HepG2 (cell line): ENCODE measurements around the gene VCL. TPM values are rescaled to one million over a fixed set of nuclear protein-coding genes. Genes with fewer than 3 reads are reported as not detected.

Source experiments
- ATM ChIP-seq: fragments of 450-650 bp; IDR thresholded peaks from 2 replicates; pipeline ENCODE4 v1.7.1; 2017; ENCODE audit warnings: mild to moderate bottlenecking, borderline replicate concordance
- CREM ChIP-seq, 2 experiments: sonication (generic) in 1 of 2; formaldehyde crosslinking in 1 of 2; IDR thresholded peaks; 2 replicates each; pipeline versions ENCODE4 v1.4.0 to v1.6.1; 2016 to 2020; ENCODE audit warnings: antibody characterized with exemption in 1 of 2, mild to moderate bottlenecking in 1 of 2, missing genetic modification reagents in 1 of 2
- ELF1 ChIP-seq: sonication (generic); formaldehyde crosslinking; IDR thresholded peaks from 2 replicates; pipeline ENCODE4 v1.4.0; 2020; ENCODE audit warnings: missing genetic modification reagents
- GTF3A ChIP-seq: sonication (generic); formaldehyde crosslinking; conservative IDR thresholded peaks from 2 replicates; pipeline ENCODE4 v1.4.0; 2020; ENCODE audit warnings: mild to moderate bottlenecking, missing genetic modification reagents
- KDM1A ChIP-seq: IDR thresholded peaks from 2 replicates; pipeline ENCODE4 v1.6.1; 2016; ENCODE audit warnings: missing compliant biosample characterization
- KLF11 ChIP-seq: IDR thresholded peaks from 2 replicates; pipeline ENCODE4 v1.6.1; 2016; ENCODE audit warnings: missing compliant biosample characterization
- MEIS2 ChIP-seq: sonication (generic); formaldehyde crosslinking; IDR thresholded peaks from 2 replicates; pipeline ENCODE4 v1.9.0; 2021; ENCODE audit warnings: mild to moderate bottlenecking, missing genetic modification reagents
- RNF2 ChIP-seq: fragments of 450-650 bp; conservative IDR thresholded peaks from 2 replicates; pipeline ENCODE4 v1.6.1; 2016; ENCODE audit warnings: low read depth
- STAT5B ChIP-seq: sonication (generic); formaldehyde crosslinking; IDR thresholded peaks from 2 replicates; pipeline ENCODE4 v1.4.0; 2020; ENCODE audit warnings: missing genetic modification reagents
- ZBTB3 ChIP-seq: sonication (generic); formaldehyde crosslinking; IDR thresholded peaks from 2 replicates; pipeline ENCODE4 v1.4.0; 2020; ENCODE audit warnings: low read depth, mild to moderate bottlenecking, moderate library complexity, missing genetic modification reagents, borderline replicate concordance
- ZFP82 ChIP-seq: sonication (generic); formaldehyde crosslinking; IDR thresholded peaks from 2 replicates; pipeline ENCODE4 v1.5.1; 2020; ENCODE audit warnings: mild to moderate bottlenecking, missing genetic modification reagents, borderline replicate concordance
- ZFYVE20 ChIP-seq: sonication (generic); formaldehyde crosslinking; IDR thresholded peaks from 2 replicates; pipeline ENCODE4 v1.8.0; 2023; ENCODE audit warnings: low read depth, mild to moderate bottlenecking, moderate library complexity, missing genetic modification reagents, borderline replicate concordance
- ZNF224 ChIP-seq: sonication (generic); formaldehyde crosslinking; IDR thresholded peaks from 2 replicates; pipeline ENCODE4 v1.5.0; 2020; ENCODE audit warnings: mild to moderate bottlenecking, missing genetic modification reagents
- ZNF451 ChIP-seq: sonication (generic); formaldehyde crosslinking; IDR thresholded peaks from 2 replicates; pipeline ENCODE4 v1.5.0; 2020; ENCODE audit warnings: mild to moderate bottlenecking, missing genetic modification reagents
- ZNF564 ChIP-seq: sonication (generic); formaldehyde crosslinking; IDR thresholded peaks from 2 replicates; pipeline ENCODE4 v1.8.1; 2023; ENCODE audit warnings: mild to moderate bottlenecking, missing genetic modification reagents
- ZNF605 ChIP-seq: sonication (generic); formaldehyde crosslinking; IDR thresholded peaks from 2 replicates; pipeline ENCODE4 v1.8.0; 2022; ENCODE audit warnings: mild to moderate bottlenecking, missing genetic modification reagents
- ZNF781 ChIP-seq: sonication (generic); formaldehyde crosslinking; IDR thresholded peaks from 2 replicates; pipeline ENCODE4 v1.5.1; 2020; ENCODE audit warnings: borderline replicate concordance, mild to moderate bottlenecking, missing genetic modification reagents; ENCODE audit errors: not compliant biosample characterization
- polyA plus RNA-seq, 8 experiments: library from polyadenylated mRNA; depleted of rRNA in 3 of 8; stranded (reverse) in 7 of 8; unstranded in 1 of 8; fragments of >200 nt; fragmentation: Illumina TruSeq in 4 of 8; extraction: Trizol in 4 of 8; gene quantifications; 2 replicates each; pipeline versions ENCODE4 v1.2.1 to v1.2.3, GENCODE V29; 2011 to 2016; ENCODE audit warnings: low read depth in 4 of 8, missing spikeins in 1 of 8, mixed read lengths in 1 of 8; ENCODE audit not compliant: insufficient read depth in 1 of 8
- total RNA-seq, 5 experiments: library from RNA; depleted of rRNA; stranded (reverse); fragments of >200 nt; fragmentation: Illumina TruSeq; extraction: Trizol; gene quantifications; 2 replicates each; pipeline ENCODE4 v1.2.3, GENCODE V29; 2016; ENCODE audit warnings: low read depth in 1 of 5
- TF ChIP-seq, protein P1 (sequence below): sonication (generic); formaldehyde crosslinking; IDR thresholded peaks from 2 replicates; pipeline ENCODE4 v1.5.1; 2020; ENCODE audit warnings: mild to moderate bottlenecking, moderate library complexity, missing genetic modification reagents
- TF ChIP-seq, protein P2 (sequence below): sonication (generic); formaldehyde crosslinking; IDR thresholded peaks from 2 replicates; pipeline ENCODE4 v1.4.0; 2020; ENCODE audit warnings: missing genetic modification reagents
- TF ChIP-seq, protein P3 (sequence below): sonication (generic); formaldehyde crosslinking; conservative IDR thresholded peaks from 2 replicates; pipeline ENCODE4 v1.8.0; 2022; ENCODE audit warnings: missing genetic modification reagents
- TF ChIP-seq, protein P4 (sequence below): sonication (generic); formaldehyde crosslinking; conservative IDR thresholded peaks from 2 replicates; pipeline ENCODE4 v1.5.0; 2020; ENCODE audit warnings: missing genetic modification reagents
- TF ChIP-seq, protein P5 (sequence below): fragments of 450-650 bp; IDR thresholded peaks from 2 replicates; pipeline ENCODE4 v1.6.1; 2017

The VCL gene
- total and polyA plus RNA-seq, 2 of the 13 experiments (the other 11 are each of a cell fraction or from before 2014, with no cell fraction given): 17.3 to 26.9 TPM

DNA sequence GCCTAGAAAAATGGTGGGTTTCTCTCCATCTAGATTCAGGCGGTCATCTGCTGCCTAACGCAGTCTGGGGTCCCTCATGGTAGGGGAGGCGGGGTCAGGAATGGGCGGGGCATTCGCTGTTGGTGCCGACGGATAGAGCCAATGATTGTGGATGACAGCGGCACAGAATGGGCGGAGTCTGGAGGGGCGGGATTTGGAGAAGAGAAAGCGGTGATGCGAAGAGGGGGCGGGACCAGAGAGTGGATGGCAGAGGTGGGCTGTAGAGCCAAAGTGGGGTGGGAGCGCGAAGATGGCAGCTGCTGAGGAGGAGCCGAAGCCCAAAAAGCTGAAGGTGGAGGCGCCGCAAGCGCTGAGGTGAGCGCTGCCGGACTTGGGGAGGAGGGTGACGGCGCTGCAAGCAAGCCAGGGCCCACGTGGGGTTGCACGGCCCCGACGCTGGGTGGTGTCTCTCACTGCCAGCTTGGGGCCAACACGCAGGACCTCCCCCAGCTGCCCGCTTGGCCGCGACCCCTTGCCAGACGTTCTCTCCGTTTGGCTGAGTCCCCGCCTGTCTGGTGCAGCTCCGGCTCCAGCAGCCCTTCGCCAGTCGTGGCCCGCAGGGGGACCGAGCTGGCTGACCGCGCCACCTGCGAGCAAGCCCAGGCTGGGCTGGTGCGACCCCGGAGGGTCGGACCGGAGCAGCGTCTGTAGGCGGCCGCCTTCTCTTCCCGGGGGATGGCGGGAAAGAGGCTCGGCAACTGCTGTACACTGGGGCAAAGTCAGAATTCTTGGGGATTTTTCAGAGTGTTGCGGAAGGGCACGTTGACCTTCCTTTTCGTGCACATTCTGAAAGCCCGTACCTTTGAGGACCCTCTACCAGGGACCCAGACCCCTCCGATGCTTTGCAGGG, 153.3 kb downstream of the VCL start, which contains the start of gene ADK (continued):
- TF ChIP-seq ELF1 (CRISPR knock-in tag): no peak; the same call in 1 of the 2 replicates
- TF ChIP-seq KDM1A (CRISPR knock-in tag): no peak
- TF ChIP-seq GTF3A (CRISPR knock-in tag): no peak
- TF ChIP-seq, protein P1, sequence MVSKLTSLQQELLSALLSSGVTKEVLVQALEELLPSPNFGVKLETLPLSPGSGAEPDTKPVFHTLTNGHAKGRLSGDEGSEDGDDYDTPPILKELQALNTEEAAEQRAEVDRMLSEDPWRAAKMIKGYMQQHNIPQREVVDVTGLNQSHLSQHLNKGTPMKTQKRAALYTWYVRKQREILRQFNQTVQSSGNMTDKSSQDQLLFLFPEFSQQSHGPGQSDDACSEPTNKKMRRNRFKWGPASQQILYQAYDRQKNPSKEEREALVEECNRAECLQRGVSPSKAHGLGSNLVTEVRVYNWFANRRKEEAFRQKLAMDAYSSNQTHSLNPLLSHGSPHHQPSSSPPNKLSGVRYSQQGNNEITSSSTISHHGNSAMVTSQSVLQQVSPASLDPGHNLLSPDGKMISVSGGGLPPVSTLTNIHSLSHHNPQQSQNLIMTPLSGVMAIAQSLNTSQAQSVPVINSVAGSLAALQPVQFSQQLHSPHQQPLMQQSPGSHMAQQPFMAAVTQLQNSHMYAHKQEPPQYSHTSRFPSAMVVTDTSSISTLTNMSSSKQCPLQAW (CRISPR knock-in tag): no peak
- no peak for TF ChIP-seq ZFP82 (CRISPR knock-in tag)
- TF ChIP-seq CREM (IDR thresholded peaks at IDR 0.05): peak; percentile 73; the same call in 1 of the 2 replicates
- no peak for TF ChIP-seq CREM (CRISPR knock-in tag; IDR thresholded peaks at IDR 0.05)
- TF ChIP-seq, protein P2, sequence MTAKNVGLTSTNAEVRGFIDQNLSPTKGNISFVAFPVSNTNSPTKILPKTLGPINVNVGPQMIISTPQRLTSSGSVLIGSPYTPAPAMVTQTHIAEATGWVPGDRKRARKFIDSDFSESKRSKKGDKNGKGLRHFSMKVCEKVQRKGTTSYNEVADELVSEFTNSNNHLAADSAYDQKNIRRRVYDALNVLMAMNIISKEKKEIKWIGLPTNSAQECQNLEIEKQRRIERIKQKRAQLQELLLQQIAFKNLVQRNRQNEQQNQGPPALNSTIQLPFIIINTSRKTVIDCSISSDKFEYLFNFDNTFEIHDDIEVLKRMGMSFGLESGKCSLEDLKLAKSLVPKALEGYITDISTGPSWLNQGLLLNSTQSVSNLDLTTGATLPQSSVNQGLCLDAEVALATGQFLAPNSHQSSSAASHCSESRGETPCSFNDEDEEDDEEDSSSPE: peak; percentile 65
- peak; percentile 60; the same call in 1 of the 2 replicates for TF ChIP-seq MEIS2 (CRISPR knock-in tag)
- TF ChIP-seq, protein P3, sequence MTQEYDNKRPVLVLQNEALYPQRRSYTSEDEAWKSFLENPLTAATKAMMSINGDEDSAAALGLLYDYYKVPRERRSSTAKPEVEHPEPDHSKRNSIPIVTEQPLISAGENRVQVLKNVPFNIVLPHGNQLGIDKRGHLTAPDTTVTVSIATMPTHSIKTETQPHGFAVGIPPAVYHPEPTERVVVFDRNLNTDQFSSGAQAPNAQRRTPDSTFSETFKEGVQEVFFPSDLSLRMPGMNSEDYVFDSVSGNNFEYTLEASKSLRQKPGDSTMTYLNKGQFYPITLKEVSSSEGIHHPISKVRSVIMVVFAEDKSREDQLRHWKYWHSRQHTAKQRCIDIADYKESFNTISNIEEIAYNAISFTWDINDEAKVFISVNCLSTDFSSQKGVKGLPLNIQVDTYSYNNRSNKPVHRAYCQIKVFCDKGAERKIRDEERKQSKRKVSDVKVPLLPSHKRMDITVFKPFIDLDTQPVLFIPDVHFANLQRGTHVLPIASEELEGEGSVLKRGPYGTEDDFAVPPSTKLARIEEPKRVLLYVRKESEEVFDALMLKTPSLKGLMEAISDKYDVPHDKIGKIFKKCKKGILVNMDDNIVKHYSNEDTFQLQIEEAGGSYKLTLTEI (CRISPR knock-in tag): no peak
- TF ChIP-seq ZNF605 (CRISPR knock-in tag): no peak
- no peak for TF ChIP-seq ZNF781
- 0 out of 2 replicates have a peak, but pooled peaks have one; percentile 51 for TF ChIP-seq ZNF224 (CRISPR knock-in tag)
- no peak for TF ChIP-seq ATM
- no peak; the same call in 1 of the 2 replicates for TF ChIP-seq ZNF451
- TF ChIP-seq, protein P4, sequence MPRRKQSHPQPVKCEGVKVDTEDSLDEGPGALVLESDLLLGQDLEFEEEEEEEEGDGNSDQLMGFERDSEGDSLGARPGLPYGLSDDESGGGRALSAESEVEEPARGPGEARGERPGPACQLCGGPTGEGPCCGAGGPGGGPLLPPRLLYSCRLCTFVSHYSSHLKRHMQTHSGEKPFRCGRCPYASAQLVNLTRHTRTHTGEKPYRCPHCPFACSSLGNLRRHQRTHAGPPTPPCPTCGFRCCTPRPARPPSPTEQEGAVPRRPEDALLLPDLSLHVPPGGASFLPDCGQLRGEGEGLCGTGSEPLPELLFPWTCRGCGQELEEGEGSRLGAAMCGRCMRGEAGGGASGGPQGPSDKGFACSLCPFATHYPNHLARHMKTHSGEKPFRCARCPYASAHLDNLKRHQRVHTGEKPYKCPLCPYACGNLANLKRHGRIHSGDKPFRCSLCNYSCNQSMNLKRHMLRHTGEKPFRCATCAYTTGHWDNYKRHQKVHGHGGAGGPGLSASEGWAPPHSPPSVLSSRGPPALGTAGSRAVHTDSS: no peak
- TF ChIP-seq ZNF564: no peak
- TF ChIP-seq ZFYVE20 (CRISPR knock-in tag): peak; percentile 53; the same call in 1 of the 2 replicates
- TF ChIP-seq KLF11 (CRISPR knock-in tag): no peak
- TF ChIP-seq STAT5B (CRISPR knock-in tag): no peak
- TF ChIP-seq RNF2: peak; percentile 71; the same call in 1 of the 2 replicates
- no peak; the same call in 1 of the 2 replicates for TF ChIP-seq ZBTB3 (CRISPR knock-in tag)
- TF ChIP-seq, protein P5, sequence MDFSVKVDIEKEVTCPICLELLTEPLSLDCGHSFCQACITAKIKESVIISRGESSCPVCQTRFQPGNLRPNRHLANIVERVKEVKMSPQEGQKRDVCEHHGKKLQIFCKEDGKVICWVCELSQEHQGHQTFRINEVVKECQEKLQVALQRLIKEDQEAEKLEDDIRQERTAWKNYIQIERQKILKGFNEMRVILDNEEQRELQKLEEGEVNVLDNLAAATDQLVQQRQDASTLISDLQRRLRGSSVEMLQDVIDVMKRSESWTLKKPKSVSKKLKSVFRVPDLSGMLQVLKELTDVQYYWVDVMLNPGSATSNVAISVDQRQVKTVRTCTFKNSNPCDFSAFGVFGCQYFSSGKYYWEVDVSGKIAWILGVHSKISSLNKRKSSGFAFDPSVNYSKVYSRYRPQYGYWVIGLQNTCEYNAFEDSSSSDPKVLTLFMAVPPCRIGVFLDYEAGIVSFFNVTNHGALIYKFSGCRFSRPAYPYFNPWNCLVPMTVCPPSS: no peak
